HG03558 (cell line): Measurements from ENCODE around the gene CTTN.

Experiments
- ATAC-seq: cut with Tn5 transposase; IDR thresholded peaks from one replicate; pipeline ENCODE4 v1.9.1; 2021; ENCODE audit warnings: moderate number of reproducible peaks; ENCODE audit not compliant: unreplicated experiment; ENCODE audit errors: extremely low read depth

The CTTN gene

GRCh38 chr11:70397983-70398833, at the start of gene CTTN:
Gene CTTN (plus strand): TSS chr11:70398529. CDS start chr11:70407298, 8,769 bp downstream.
- ATAC-seq, result no peak

DNA sequence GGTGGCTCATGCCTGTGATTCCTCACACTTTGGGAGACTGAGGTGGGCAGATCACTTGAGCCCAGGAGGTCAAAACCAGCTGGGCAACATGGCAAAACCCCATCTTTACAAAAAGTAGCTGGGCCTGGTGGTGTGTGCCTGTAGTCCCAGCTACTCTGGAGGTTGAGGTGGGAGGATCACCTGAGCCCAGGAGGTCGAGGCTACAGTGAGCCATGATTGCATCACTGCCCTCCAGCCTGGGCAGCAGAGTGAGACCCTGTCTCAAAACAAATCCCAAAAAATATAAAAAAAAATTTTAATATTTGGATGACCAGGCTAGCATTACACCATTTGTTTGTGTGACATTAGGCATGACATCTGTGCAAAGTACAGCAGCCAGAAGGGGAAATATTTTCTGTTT, 49.7 kb upstream of the CTTN start:
- ATAC-seq, result no peak

GRCh38 chr11:70351646-70352045, 46.7 kb upstream of the CTTN start:
- no peak for ATAC-seq

DNA sequence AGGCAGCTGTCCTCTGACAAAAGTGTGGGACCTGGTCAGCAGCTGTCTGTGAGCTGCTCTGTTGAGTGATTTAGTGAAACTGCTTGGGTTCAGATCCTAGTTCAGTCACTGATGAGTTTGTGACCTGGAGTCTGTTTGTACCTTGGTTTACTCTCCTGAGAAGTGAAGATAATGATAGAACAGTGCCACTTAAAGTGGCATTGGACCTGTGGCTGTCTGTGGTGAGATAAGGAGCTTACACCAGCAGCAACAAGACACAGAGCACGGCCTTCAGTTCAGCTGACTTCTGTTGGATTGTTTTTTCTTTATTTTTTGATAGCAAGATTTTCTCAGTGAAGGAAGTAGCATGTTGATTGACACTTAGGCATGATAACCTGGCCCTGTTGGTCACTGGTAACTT, 46.2 kb upstream of the CTTN start:
- no peak for ATAC-seq

DNA sequence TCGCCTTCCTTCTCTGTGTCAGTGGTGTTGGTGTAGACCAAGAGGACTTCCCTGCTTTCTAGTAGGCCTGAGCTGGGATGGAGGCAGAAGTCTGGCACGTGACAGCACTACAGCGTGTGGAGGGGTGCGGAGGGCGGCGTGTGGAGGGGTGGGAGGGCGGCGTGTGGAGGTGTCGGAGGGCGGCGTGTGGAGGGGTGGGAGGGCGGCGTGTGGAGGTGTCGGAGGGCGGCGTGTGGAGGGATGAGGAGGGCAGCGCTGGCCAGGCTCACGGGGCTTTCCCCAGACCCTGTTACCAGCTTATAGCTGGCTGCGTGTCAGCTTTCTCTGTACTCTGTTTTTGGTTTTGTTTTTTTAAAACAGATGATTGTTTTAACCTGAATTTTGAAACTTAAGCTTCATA, 45.7 kb upstream of the CTTN start:
- ATAC-seq, result no peak

GRCh38 chr11:70353329-70353728, 45.0 kb upstream of the CTTN start:
- ATAC-seq, result no peak

- ATAC-seq, result no peak
Measured at GRCh38 chr11:70353900-70354568, 44.3 kb upstream of the CTTN start.

DNA sequence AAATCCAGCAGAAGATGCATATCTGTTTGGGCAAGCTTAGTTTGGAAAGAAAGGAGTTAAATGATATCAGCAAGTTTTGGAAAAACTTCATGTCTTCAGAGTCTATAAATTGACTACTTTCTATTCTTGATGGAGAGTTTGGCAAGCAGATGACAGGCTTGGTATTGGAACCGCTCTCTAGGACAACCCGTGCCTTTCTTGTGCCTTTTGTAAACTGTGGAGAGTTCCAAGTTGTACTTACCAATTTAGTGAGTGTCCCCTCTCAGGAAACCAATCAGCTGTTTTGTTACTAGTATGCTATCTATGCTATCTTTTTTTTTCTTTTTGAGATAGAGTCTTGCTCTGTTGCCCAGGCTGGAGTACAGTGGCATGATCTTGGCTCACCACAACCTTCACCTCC, 43.7 kb upstream of the CTTN start:
- ATAC-seq, result no peak

GRCh38 chr11:70358753-70359152, 39.6 kb upstream of the CTTN start:
- no peak for ATAC-seq

GRCh38 chr11:70359451-70360205, 38.7 kb upstream of the CTTN start:
- ATAC-seq, result no peak

DNA sequence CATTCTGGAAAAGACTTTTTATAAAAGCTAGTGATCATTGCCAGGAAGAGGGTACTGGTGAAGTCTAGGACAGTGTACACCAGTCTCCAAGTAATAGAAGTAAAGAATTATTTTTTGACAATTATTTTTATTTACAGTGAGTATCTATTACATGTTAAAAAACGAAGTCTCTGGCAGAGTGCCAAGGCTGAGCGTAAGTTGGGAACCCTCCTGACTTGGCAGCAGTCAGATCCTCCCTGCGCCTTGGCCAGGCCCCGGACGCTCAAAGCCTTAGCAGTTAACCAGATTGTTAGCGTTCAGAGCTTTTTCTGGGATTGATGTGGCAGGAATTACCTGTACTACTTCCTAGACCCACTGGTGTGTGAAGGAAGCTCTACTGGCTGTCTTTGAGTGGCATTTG, 38.1 kb upstream of the CTTN start:
- ATAC-seq, result no peak

GRCh38 chr11:70364178-70364577, 34.2 kb upstream of the CTTN start:
- ATAC-seq, result no peak

- no peak for ATAC-seq
Measured at GRCh38 chr11:70364745-70365543, 33.4 kb upstream of the CTTN start.

- no peak for ATAC-seq
Measured at GRCh38 chr11:70365544-70365927, 32.8 kb upstream of the CTTN start.

DNA sequence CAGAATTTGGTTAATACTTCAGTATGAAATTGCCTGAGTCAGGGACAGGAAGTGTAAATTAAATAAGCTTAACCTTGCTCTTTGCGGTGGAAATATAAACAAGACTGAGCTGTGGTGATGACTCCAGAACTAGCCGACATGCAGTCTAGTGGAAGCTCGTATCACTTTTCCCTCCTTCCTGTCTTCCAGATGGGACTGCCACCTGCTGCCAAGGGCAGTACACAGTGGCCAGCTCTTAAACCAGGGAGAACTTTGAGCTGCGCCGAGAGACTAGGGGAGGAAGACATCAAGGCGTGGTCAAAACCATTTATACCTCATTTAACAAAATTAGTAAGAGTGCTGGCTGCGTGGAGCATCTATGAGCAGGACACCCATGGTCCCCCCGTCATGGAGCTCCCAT, 31.3 kb upstream of the CTTN start:
- no peak for ATAC-seq

- no peak for ATAC-seq
Measured at GRCh38 chr11:70368961-70369360, 29.4 kb upstream of the CTTN start.

DNA sequence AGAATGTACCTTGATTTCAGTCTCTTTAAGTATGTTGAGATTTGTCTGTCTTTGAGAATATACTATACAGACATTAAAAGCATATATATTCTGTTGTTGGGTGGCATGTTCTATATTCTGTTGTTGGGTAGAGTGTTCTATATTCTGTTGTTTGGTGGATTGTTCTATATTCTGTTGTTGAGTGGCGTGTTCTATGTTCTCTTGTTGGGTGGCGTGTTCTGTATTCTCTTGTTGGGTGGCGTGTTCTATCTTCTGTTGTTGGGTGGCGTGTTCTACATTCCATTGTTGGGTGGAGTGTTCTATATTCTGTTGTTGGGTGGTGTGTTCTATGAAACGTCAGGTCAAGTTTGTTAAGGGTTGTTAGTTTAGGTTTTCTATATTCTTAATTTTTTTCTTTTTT, 27.1 kb upstream of the CTTN start:
- ATAC-seq, result no peak

GRCh38 chr11:70372076-70372475, 26.3 kb upstream of the CTTN start:
- ATAC-seq, result no peak

DNA sequence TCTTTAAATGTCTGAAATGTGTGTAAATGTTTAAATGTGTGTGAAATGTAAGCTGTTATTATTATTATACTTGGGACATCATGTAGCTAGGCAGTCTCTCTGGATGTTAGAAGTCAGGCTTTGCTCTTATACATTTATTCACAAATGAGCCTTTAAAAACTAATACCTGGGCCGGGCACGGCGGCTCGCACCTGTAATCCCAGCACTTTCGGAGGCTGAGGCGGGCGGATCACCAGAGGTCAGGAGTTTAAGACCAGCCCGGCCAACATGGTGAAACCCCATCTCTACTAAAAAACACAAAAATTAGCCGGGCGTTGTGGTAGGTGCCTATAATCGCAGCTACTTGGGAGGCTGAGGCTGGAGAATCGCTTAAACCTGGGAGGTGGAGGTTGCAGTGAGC, 21.7 kb upstream of the CTTN start:
- ATAC-seq, result no peak

GRCh38 chr11:70377645-70378044, 20.7 kb upstream of the CTTN start:
- ATAC-seq, result no peak
